ENCODE data around the gene NOTCH3.

- TF ChIP-seq BRCA1 (IDR thresholded peaks at IDR 0.05; ENCODE audit: low read depth, low read length) (no peak), YY1 (IDR thresholded peaks at IDR 0.05; ENCODE audit: low read depth, low read length) (no peak), E2F6 (IDR thresholded peaks at IDR 0.05) (no peak), POLR2A (IDR thresholded peaks at IDR 0.05; ENCODE audit: control extremely low read depth in 1 of 2, low read depth in 2 of 2, low read length in 2 of 2) (no peak), CTCF (IDR thresholded peaks at IDR 0.05; ENCODE audit: control extremely low read depth in 1 of 3, insufficient read depth in 1 of 3, low read depth in 1 of 3, low read length in 3 of 3) (no peak), JUN (IDR thresholded peaks at IDR 0.05; ENCODE audit: low read depth, low read length) (no peak), ZNF274 (IDR thresholded peaks at IDR 0.05; ENCODE audit: borderline replicate concordance, extremely low read depth, low read length) (no peak), CREB1 (IDR thresholded peaks at IDR 0.05) (no peak), EZH2 (IDR thresholded peaks at IDR 0.05; ENCODE audit: low read depth, low read length, severe bottlenecking) (no peak), EP300 (IDR thresholded peaks at IDR 0.05; ENCODE audit: borderline replicate concordance in 1 of 2, low read depth in 2 of 2, low read length in 2 of 2) (no peak), CBX5 (IDR thresholded peaks at IDR 0.05; ENCODE audit: low read depth, low read length) (no peak)
- TF ChIP-seq, protein P1, sequence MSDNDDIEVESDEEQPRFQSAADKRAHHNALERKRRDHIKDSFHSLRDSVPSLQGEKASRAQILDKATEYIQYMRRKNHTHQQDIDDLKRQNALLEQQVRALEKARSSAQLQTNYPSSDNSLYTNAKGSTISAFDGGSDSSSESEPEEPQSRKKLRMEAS (IDR thresholded peaks at IDR 0.05), result no peak
Observed at GRCh38 chr19:15196360-15197005, 4.3 kb downstream of the NOTCH3 start.

Measured in H1 (cell line).